Medulla oblongata (tissue), 1 donor: ENCODE results near the gene DPPA5.
"Not testable (repeated sequence)": the region's sequence is repeated elsewhere in the genome, so short reads cannot be mapped to it uniquely, and the experiment has no call there.

ENCODE experiments used
- DNase-seq: peaks from one replicate; pipeline ENCODE4 v3.0.0-alpha.2; 2015; ENCODE audit errors: extremely low spot score

Gene DPPA5

GRCh38 chr6:73364121-73364520 lies 10.0 kb upstream of the DPPA5 start:
- DNase-seq: no peak

- no peak for DNase-seq
Measured at GRCh38 chr6:73363537-73363875, 9.4 kb upstream of the DPPA5 start.

GRCh38 chr6:73362869-73363536 lies 8.9 kb upstream of the DPPA5 start:
- DNase-seq: no peak

GRCh38 chr6:73362358-73362757 lies 8.3 kb upstream of the DPPA5 start, which contains the start of gene KHDC3L:
Gene KHDC3L, plus strand, starts transcription at chr6:73362658. Its CDS starts 72 bp downstream, at chr6:73362730.
- DNase-seq: no peak

GRCh38 chr6:73349311-73349710 lies 4.8 kb downstream of the DPPA5 start:
- no peak for DNase-seq

- no peak for DNase-seq
Measured at GRCh38 chr6:73348550-73349204, 5.4 kb downstream of the DPPA5 start.

GRCh38 chr6:73343164-73343563 lies 10.9 kb downstream of the DPPA5 start:
- DNase-seq: no peak

- DNase-seq: no peak
Measured at GRCh38 chr6:73342174-73342573, 11.9 kb downstream of the DPPA5 start.

- no peak for DNase-seq
Measured at GRCh38 chr6:73341335-73341734, 12.7 kb downstream of the DPPA5 start.

GRCh38 chr6:73340048-73340447 lies 14.0 kb downstream of the DPPA5 start:
- no peak for DNase-seq

- DNase-seq: no peak
Measured at GRCh38 chr6:73339340-73339739, 14.7 kb downstream of the DPPA5 start.

- no peak for DNase-seq
Measured at GRCh38 chr6:73329201-73329600, 24.9 kb downstream of the DPPA5 start.

- no peak for DNase-seq
Measured at GRCh38 chr6:73328790-73329189, 25.3 kb downstream of the DPPA5 start.

- DNase-seq: no peak
Measured at GRCh38 chr6:73325656-73326055, 28.4 kb downstream of the DPPA5 start.

- DNase-seq: no peak
Measured at GRCh38 chr6:73323323-73323722, 30.8 kb downstream of the DPPA5 start.

GRCh38 chr6:73314577-73315492 lies 39.2 kb downstream of the DPPA5 start:
- DNase-seq: no peak

GRCh38 chr6:73310503-73310845 lies 43.6 kb downstream of the DPPA5 start:
- DNase-seq: not testable (repeated sequence)

GRCh38 chr6:73309785-73310502 lies 44.1 kb downstream of the DPPA5 start:
- peak; percentile 70 for DNase-seq

GRCh38 chr6:73309535-73309784 lies 44.6 kb downstream of the DPPA5 start:
- peak; percentile 9 for DNase-seq

GRCh38 chr6:73308712-73309534 lies 45.2 kb downstream of the DPPA5 start:
- DNase-seq: peak; percentile 8

GRCh38 chr6:73303773-73304172 lies 50.3 kb downstream of the DPPA5 start:
- DNase-seq: not testable (repeated sequence)
